ENCODE data around the gene INPP4B.
"Not testable (repeated sequence)": the region's sequence is repeated elsewhere in the genome, so short reads cannot be mapped to it uniquely, and the experiment has no call there.

Gene INPP4B

DNA sequence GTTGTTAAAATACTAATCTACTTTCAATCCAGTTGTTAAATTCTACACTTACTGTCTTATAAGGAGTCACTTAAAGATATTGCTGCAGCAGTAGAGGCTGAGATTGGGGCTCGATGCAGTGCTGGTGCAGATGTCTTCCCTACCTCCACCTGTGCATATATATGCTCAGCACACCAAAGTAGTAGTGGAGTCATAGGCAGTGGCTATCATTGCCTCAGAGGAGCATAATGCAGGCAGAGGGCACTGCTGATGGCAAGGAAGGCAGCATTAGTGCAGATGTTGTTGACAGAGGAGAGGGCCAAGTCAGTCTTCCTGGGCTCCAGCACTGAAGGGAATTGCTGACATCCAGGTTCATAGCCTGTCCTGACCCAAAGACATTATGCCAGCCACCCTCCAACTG lies 35.1 kb downstream of the INPP4B start:
- no peaks in the 10 kb centered on the region for H3K27me3 ChIP-seq
- H3K9me3 ChIP-seq, result no peaks in the 10 kb centered on the region
- H3K27ac ChIP-seq, result no peak overlapping the region
- H3K9ac ChIP-seq, result no peak overlapping the region
- no peaks in the 10 kb centered on the region for H3K36me3 ChIP-seq
- no peak overlapping the region for H3K4me2 ChIP-seq
- no peaks in the 10 kb centered on the region for H4K20me1 ChIP-seq
- H3K4me1 ChIP-seq, result no peaks in the 10 kb centered on the region
- no peak overlapping the region for H3K4me3 ChIP-seq
- no peak for TF ChIP-seq Cebpa-rat (IDR thresholded peaks at IDR 0.05)

- Histone ChIP-seq H3K36me3 (no peaks in the 10 kb centered on the region), H3K4me1 (no peaks in the 10 kb centered on the region), H3K27ac (no peak overlapping the region), H3K27me3 (no peaks in the 10 kb centered on the region), H3K9ac (no peak overlapping the region), H3K4me2 (no peak overlapping the region), H3K4me3 (no peak overlapping the region), H3K9me3 (no peaks in the 10 kb centered on the region), H4K20me1 (no peaks in the 10 kb centered on the region)
- TF ChIP-seq Cebpa-rat (IDR thresholded peaks at IDR 0.05), result no peak
These were observed 36.5 kb downstream of the INPP4B start for GRCh38 chr4:142809559-142809958.

DNA sequence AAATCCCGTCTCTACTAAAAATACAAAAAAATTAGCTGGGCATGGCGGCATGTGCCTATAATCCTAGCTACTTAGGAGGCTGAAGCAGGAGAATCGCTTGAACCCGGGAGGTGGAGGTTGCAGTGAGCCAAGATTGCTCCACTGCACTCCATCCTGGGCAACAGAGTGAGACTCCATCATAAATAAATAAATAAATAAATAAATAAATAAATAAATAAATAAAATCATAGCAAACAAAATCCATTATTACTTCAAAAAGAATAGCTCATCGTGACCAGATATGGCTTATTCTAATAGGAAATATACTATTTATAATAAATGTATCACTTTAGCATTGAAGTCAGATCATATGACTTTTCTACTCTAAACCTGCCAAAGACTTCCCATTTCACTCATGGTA lies 42.2 kb downstream of the INPP4B start:
- not testable (repeated sequence) for H4K20me1 ChIP-seq, H3K4me1 ChIP-seq, H3K9me3 ChIP-seq, H3K4me3 ChIP-seq, H3K4me2 ChIP-seq, H3K27me3 ChIP-seq, H3K27ac ChIP-seq, H3K9ac ChIP-seq, H3K36me3 ChIP-seq

DNA sequence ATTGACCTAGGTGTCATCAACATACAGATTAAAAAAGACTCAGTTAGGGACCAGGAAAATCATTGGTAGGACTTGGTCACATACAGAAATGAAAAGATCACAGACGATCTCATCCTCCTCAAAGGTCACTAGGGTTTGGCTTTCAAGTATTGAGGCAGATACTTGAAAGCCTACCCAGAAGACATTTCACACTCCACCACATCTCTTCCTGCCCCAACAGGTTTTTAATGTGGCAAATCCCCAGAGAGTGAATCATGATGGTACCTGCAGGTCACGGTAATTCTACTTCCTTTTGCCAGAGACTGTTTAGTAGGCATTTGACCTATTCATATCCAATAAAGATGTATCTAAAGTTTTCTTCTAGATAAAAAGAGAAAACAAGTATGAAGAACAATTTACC lies 44.1 kb downstream of the INPP4B start:
- Histone ChIP-seq H3K9ac (no peak overlapping the region), H3K9me3 (no peaks in the 10 kb centered on the region), H3K27ac (no peak overlapping the region), H3K27me3 (no peaks in the 10 kb centered on the region), H3K4me2 (no peak overlapping the region), H3K36me3 (no peaks in the 10 kb centered on the region), H3K4me3 (no peak overlapping the region), H3K4me1 (no peaks in the 10 kb centered on the region), H4K20me1 (no peaks in the 10 kb centered on the region)
- no peak for TF ChIP-seq Cebpa-rat (IDR thresholded peaks at IDR 0.05)

DNA sequence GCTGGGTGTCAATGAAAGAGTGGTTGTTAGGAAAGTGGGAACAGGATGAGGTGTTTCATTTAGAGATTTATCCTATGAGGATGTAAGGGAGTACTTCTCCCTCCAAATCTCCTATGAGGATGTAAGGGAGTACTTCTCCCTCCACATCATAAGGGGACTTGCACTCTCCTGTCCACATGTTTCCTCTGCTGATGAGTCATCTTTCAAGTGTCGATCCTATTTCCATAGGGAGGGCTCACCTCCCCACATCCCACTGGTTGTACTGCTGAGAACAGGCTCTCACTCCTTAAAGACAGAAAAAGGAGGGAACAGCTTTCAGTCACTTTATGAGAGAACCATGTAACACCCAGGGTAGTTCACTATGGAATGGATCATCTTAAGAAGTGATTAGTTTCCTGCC lies 65.0 kb downstream of the INPP4B start:
- Histone ChIP-seq H4K20me1 (no peaks in the 10 kb centered on the region), H3K27me3 (no peaks in the 10 kb centered on the region), H3K4me3 (no peak overlapping the region), H3K4me1 (no peaks in the 10 kb centered on the region), H3K36me3 (no peaks in the 10 kb centered on the region), H3K4me2 (no peak overlapping the region), H3K9me3 (no peaks in the 10 kb centered on the region), H3K27ac (no peak overlapping the region), H3K9ac (no peak overlapping the region)
- TF ChIP-seq Cebpa-rat (IDR thresholded peaks at IDR 0.05), result no peak

DNA sequence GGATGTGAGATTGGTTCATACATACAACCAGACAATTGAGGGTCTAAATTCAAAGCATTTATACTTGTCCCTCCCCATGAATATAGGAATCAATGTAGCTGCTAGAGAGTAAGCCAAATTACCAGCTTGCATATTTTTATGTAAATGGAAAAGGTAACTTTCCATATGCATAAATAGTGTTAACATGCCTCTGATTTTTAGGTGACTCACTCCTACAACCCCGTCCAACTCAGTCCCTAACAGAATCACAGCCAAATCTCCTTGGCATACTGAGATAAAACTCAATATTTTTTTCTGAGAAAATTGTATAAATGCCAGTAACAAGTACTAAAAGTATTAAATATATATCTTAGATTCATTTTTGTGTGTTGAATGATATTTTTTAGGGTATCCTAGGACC lies 67.2 kb downstream of the INPP4B start:
- H3K9me3 ChIP-seq, result no peaks in the 10 kb centered on the region
- no peak overlapping the region for H3K4me2 ChIP-seq
- H3K4me1 ChIP-seq, result no peaks in the 10 kb centered on the region
- H3K27me3 ChIP-seq, result no peaks in the 10 kb centered on the region
- H3K27ac ChIP-seq, result no peak overlapping the region
- H3K4me3 ChIP-seq, result no peak overlapping the region
- H3K9ac ChIP-seq, result no peak overlapping the region
- TF ChIP-seq Cebpa-rat (IDR thresholded peaks at IDR 0.05), result no peak
- no peaks in the 10 kb centered on the region for H4K20me1 ChIP-seq
- no peaks in the 10 kb centered on the region for H3K36me3 ChIP-seq

DNA sequence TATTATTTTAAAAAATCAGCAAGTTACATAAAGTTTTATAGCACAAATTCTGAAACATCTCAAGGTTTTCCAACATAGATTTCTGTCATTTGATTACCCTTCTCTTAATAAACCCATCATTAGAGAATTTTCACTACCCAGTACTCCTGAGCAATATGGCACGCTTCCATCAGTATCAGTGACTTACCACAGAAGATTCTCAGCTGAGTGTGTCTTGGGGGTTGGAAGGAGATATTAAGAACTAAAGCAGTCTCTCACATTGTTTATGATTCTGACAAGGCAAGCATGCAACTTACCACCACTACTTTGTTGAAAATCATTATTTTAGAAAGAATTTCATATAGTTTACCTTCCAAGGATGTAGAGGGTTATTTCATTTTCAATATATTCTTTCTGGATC lies 67.7 kb downstream of the INPP4B start:
- H3K27ac ChIP-seq, result no peak overlapping the region
- no peak overlapping the region for H3K4me2 ChIP-seq
- no peaks in the 10 kb centered on the region for H3K4me1 ChIP-seq
- no peak overlapping the region for H3K4me3 ChIP-seq
- no peaks in the 10 kb centered on the region for H3K9me3 ChIP-seq
- no peak for TF ChIP-seq Cebpa-rat (IDR thresholded peaks at IDR 0.05)
- H3K9ac ChIP-seq, result no peak overlapping the region
- no peaks in the 10 kb centered on the region for H4K20me1 ChIP-seq
- no peaks in the 10 kb centered on the region for H3K36me3 ChIP-seq
- H3K27me3 ChIP-seq, result no peaks in the 10 kb centered on the region

DNA sequence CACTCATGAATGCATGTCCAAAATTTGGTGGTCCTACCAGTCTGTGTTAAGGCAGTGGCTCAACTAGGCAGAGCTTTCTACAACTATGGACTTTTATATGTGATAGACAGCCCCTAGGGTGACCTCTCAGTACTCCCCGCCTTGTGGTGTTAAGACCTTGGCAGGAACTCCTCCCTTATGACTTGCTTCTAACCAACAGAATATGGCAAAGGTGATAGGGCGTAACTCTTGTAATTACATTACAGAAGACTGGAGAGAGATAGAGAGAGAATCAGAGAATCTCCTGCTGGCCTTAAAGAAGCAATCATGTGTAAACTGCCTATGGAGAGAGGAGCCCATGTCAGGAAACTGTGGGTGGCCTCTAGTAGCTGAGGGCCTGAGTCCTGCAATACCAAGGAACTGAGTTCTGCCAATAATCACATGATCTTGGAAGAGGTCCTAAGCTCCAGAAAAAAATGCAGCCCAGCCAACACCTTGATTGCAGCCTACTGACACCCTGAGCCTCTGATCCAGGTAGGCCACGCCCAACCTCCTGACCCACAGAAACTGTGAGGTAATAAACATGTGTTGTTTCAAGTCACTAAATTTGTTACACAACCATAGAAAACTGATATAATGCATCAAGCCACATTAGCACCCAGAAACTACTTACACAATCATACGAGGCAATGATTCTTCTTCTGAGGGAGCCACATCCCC lies 68.9 kb downstream of the INPP4B start:
- Histone ChIP-seq H3K4me2 (no peak overlapping the region), H3K4me1 (no peaks in the 10 kb centered on the region), H3K27me3 (no peaks in the 10 kb centered on the region), H4K20me1 (no peaks in the 10 kb centered on the region), H3K27ac (no peak overlapping the region), H3K36me3 (no peaks in the 10 kb centered on the region), H3K4me3 (no peak overlapping the region), H3K9me3 (no peaks in the 10 kb centered on the region), H3K9ac (no peak overlapping the region)
- no peak for TF ChIP-seq Cebpa-rat (IDR thresholded peaks at IDR 0.05)

DNA sequence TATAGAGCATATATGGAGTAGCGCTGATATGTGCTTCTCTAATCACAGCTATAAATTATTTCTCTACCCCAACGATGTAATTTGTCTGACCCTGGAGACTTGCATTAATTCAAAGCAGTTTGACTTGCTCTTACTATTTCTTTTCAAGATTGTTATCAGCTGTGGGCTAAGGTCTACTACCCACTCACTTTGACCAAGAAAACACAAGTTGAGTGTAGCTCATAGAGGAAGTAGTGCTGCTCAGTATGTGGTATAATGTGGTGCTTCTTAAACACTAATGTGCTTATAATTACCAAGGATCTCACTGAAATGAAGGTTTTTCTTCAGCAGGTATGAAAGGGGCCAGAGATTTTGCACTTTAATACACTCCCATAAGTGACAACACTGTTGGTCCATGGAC lies 70.1 kb downstream of the INPP4B start:
- Histone ChIP-seq H3K4me2 (no peak overlapping the region), H3K4me1 (no peaks in the 10 kb centered on the region), H3K27me3 (no peaks in the 10 kb centered on the region), H3K4me3 (no peak overlapping the region), H3K27ac (no peak overlapping the region), H3K9me3 (no peaks in the 10 kb centered on the region), H3K9ac (no peak overlapping the region), H3K36me3 (no peaks in the 10 kb centered on the region), H4K20me1 (no peaks in the 10 kb centered on the region)
- no peak for TF ChIP-seq Cebpa-rat (IDR thresholded peaks at IDR 0.05)

DNA sequence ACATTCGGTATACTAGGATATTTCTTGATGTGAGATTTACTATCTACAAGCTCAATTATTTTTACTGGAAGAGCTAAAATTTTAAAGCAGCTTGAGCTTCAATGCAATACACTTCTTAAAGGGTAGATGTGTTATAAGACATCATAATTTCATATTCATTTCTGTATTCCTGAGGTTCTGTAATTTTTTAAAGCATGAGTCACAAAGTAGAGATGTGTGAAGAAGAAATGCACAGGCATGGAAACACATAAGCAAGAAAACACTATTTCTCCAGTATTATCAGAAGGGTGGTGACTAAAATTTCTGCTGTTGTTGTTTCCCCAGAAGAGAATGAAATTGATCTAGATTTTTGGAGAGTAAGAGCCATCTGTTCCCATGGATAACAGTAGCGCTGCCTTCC lies 72.6 kb downstream of the INPP4B start:
- Histone ChIP-seq H3K4me2 (no peak overlapping the region), H4K20me1 (no peaks in the 10 kb centered on the region), H3K36me3 (no peaks in the 10 kb centered on the region), H3K9ac (no peak overlapping the region), H3K9me3 (no peaks in the 10 kb centered on the region), H3K27ac (no peak overlapping the region), H3K4me1 (no peaks in the 10 kb centered on the region), H3K4me3 (no peak overlapping the region), H3K27me3 (no peaks in the 10 kb centered on the region)
- TF ChIP-seq Cebpa-rat (IDR thresholded peaks at IDR 0.05), result no peak

GRCh38 chr4:142762280-142762679 lies 83.8 kb downstream of the INPP4B start:
- H3K4me3 ChIP-seq, result no peak overlapping the region
- no peaks in the 10 kb centered on the region for H3K36me3 ChIP-seq
- H4K20me1 ChIP-seq, result no peaks in the 10 kb centered on the region
- H3K4me2 ChIP-seq, result no peak overlapping the region
- TF ChIP-seq Cebpa-rat (IDR thresholded peaks at IDR 0.05), result no peak
- no peak overlapping the region for H3K9ac ChIP-seq
- H3K4me1 ChIP-seq, result no peaks in the 10 kb centered on the region
- no peaks in the 10 kb centered on the region for H3K9me3 ChIP-seq
- H3K27ac ChIP-seq, result no peak overlapping the region
- no peaks in the 10 kb centered on the region for H3K27me3 ChIP-seq
